Endothelial cell (in vitro differentiated cells): ENCODE data around the gene PTPRN2. TPM values are rescaled to one million over a fixed set of nuclear protein-coding genes. Genes with fewer than 3 reads are reported as not detected.
A peak's percentile ranks its signal among the peaks of the same experiment; 100 is the strongest.

Experiments
- DNase-seq: peaks from one replicate; pipeline ENCODE4 v3.0.0; 2021; ENCODE audit warnings: low spot score
- H3K27ac Mint-ChIP-seq: one replicate; pipeline ENCODE4 v1.8.0; 2021; ENCODE audit warnings: mixed read lengths, inconsistent platforms; ENCODE audit not compliant: unreplicated experiment
- H3K27me3 Mint-ChIP-seq: one replicate; pipeline ENCODE4 v1.8.0; 2021; ENCODE audit warnings: mild to moderate bottlenecking, moderate library complexity, mixed read lengths, inconsistent platforms; ENCODE audit not compliant: unreplicated experiment
- H3K36me3 Mint-ChIP-seq: one replicate; pipeline ENCODE4 v1.8.0; 2021; ENCODE audit warnings: mild to moderate bottlenecking, low read depth, mixed read lengths, inconsistent platforms; ENCODE audit not compliant: unreplicated experiment
- H3K4me1 Mint-ChIP-seq: one replicate; pipeline ENCODE4 v1.8.0; 2021; ENCODE audit warnings: mild to moderate bottlenecking, mixed read lengths, inconsistent platforms; ENCODE audit not compliant: unreplicated experiment
- H3K4me3 Mint-ChIP-seq: one replicate; pipeline ENCODE4 v1.8.0; 2021; ENCODE audit warnings: mild to moderate bottlenecking, mixed read lengths, inconsistent platforms; ENCODE audit not compliant: unreplicated experiment
- H3K9me3 Mint-ChIP-seq: one replicate; pipeline ENCODE4 v1.8.0; 2021; ENCODE audit warnings: mixed read lengths, inconsistent platforms; ENCODE audit not compliant: unreplicated experiment
- total RNA-seq: library from RNA; stranded (reverse); fragmentation: NEBNext Ultra II Directional; extraction: Animal tissue kit (Norgen Biotek cat#: 25700); gene quantifications from one replicate; pipeline ENCODE4 v1.2.1, GENCODE V29; 2021; ENCODE audit not compliant: unreplicated experiment
- TF ChIP-seq, protein P1 (sequence below): fragments of 200-600 bp; sonication (generic); IDR thresholded peaks from one replicate; pipeline ENCODE4 v1.5.0; 2021; ENCODE audit warnings: antibody characterized with exemption; ENCODE audit not compliant: unreplicated experiment

PTPRN2 gene
- total RNA-seq, 1 donor from 2014 or later, result 0.18 TPM

DNA sequence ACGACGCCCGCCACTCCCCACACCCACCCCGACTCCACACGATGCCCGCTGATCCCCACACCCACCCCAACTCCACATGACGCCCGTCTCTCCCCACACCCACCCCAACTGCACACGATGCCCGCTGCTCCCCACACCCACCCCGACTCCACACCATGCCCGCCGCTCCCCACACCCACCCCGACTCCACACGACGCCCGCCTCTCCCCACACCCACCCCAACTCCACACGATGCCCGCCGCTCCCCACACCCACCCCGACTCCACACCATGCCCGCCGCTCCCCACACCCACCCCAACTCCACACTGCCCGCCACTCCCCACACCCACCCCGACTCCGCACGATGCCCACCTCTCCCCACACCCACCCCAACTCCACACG lies 933.8 kb downstream of the PTPRN2 start:
- peaks cover 20% of the 10 kb centered on the region for H3K9me3 Mint-ChIP-seq
- peaks cover 4% of the 10 kb centered on the region for H3K36me3 Mint-ChIP-seq
- TF ChIP-seq, protein P1, sequence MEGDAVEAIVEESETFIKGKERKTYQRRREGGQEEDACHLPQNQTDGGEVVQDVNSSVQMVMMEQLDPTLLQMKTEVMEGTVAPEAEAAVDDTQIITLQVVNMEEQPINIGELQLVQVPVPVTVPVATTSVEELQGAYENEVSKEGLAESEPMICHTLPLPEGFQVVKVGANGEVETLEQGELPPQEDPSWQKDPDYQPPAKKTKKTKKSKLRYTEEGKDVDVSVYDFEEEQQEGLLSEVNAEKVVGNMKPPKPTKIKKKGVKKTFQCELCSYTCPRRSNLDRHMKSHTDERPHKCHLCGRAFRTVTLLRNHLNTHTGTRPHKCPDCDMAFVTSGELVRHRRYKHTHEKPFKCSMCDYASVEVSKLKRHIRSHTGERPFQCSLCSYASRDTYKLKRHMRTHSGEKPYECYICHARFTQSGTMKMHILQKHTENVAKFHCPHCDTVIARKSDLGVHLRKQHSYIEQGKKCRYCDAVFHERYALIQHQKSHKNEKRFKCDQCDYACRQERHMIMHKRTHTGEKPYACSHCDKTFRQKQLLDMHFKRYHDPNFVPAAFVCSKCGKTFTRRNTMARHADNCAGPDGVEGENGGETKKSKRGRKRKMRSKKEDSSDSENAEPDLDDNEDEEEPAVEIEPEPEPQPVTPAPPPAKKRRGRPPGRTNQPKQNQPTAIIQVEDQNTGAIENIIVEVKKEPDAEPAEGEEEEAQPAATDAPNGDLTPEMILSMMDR, result no peak
- no peak for DNase-seq
- no peak overlapping the region for H3K4me3 Mint-ChIP-seq
- peaks cover 12% of the 10 kb centered on the region for H3K27me3 Mint-ChIP-seq
- no peak overlapping the region for H3K27ac Mint-ChIP-seq
- no peaks in the 10 kb centered on the region for H3K4me1 Mint-ChIP-seq

DNA sequence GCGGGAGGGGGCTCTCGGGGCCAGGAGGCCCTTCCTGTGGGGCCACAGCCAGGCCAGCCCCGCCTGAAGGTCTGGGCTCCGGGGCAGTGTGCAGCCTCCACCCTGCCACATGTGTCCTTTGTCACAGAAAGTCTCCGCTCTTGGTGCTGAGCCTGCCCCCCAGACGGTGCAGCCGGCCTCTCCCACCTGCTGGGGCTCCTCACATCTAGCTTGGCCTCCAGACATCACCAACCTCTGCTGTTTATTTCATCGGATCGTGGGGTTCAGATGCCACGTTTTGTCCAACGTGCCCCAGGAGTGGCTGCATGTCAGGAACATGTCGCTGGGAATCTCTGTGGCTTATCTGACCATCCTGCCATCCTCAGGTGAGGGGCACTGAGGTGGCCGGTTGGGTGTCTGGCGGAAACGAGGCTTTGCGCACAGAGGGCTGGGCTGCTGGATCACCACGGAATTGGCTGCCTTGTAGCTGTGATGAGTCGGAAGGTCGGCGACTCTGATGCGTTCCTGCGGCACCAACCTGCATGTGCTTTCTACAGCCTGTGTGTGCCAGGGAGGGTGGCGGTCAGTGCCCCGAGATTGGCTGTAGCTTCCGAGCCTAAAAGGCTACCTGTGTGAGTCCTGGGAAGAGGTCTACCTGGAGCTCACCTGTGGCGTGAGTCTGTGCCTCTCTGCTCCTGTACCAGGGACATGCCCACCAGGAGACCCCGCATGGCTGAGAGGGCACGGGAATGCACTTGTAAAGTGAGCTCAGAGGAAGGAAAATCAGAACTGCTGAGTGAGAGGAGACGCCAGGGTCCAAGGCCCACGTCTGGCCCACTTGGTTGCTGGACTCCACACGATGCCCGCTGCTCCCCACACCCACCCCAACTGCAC lies 934.4 kb downstream of the PTPRN2 start:
- Mint-ChIP-seq H3K27me3 (peaks cover 12% of the 10 kb centered on the region), H3K27ac (no peak overlapping the region), H3K9me3 (peaks cover 20% of the 10 kb centered on the region), H3K4me3 (no peak overlapping the region), H3K4me1 (no peaks in the 10 kb centered on the region), H3K36me3 (peaks cover 4% of the 10 kb centered on the region)
- TF ChIP-seq, protein P1, result no peak
- DNase-seq, result no peak

DNA sequence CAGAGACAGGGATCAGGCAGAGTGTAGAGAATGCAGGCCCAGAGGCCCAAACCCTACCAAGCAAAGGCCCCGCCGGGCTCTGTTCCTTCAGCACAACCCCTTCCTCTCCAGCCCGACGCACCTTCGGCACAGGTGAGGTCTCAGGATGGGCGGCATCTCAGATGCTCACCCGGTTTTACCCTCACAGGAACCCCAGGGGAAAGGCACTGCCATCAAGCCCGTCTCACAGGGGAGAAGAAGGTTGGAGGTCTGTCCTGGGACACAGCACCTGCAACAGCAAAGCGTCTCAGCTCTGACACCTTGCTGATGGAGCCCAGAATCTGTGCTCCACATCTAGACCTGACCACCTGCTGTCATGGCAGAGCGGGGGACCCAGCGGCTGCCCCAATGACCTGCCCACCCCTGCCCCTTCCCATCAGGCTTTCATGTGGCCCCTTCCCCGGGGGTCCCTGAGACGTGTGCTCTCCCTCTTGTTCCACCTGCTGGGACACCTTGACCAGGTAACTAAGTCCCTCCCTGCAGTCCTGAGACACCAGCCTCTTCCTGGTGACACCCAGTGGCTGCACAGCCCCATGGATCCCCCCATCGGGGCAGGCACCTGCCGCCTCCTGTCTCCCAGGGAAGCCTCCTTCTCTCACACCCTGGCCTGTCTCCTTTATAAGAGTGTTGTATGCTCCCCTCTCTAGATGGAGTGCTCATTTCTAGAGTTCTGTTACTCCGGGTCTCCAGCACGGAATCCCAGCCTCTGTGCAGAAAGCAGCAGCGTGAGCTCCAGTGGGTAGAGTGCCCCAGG lies 935.3 kb downstream of the PTPRN2 start:
- Mint-ChIP-seq H3K27ac (no peak overlapping the region), H3K36me3 (peaks cover 4% of the 10 kb centered on the region), H3K4me1 (no peaks in the 10 kb centered on the region), H3K27me3 (peaks cover 12% of the 10 kb centered on the region), H3K4me3 (no peak overlapping the region), H3K9me3 (peaks cover 20% of the 10 kb centered on the region)
- TF ChIP-seq, protein P1, result no peak
- no peak for DNase-seq

DNA sequence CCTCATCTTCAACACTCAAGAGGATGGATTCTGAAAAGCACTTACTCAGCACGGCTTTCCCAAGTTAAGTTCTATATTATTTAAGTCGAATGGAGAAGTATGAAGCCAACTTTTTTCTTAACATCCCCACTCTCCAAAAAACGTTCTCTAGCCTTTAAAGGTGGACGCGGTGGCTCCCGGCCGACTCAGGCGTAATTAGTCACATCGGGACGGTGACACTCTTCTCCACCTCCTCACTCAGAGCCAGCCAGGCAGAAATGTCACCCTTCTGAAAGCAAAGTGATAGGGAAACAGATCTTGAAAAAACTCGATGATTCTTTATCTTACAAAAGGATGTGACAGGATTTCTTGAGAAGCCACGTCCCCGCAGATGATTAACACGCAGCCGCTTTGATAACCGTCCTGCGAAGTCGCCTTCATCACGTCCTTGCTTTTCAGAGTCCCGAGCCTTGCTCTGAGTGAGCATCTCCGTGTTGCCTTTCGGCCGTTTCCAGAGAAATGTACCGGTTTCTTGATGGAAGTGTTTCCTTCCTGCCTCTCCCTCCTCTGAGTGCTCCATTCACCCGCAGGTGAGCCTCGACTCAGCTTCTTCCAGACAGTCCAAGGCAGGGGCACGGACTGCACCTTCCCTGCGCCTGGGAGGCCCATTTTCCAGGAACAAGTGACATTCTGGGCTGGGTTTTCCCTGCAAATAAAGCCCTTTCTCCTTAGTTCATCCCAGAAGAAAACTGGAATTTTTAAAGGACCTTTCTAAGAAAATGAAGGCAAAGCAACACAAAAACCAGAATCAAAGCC lies 936.1 kb downstream of the PTPRN2 start:
- Mint-ChIP-seq H3K4me3 (peak overlapping the region; percentile 72), H3K9me3 (peaks cover 20% of the 10 kb centered on the region), H3K27me3 (peaks cover 12% of the 10 kb centered on the region), H3K4me1 (no peaks in the 10 kb centered on the region), H3K27ac (no peak overlapping the region), H3K36me3 (peaks cover 4% of the 10 kb centered on the region)
- TF ChIP-seq, protein P1, result no peak
- no peak for DNase-seq
